Renal pelvis (tissue), 12 donors: Measurements from ENCODE around the gene FOXD4L6. TPM values are rescaled to one million over a fixed set of nuclear protein-coding genes. Genes with fewer than 3 reads are reported as not detected.
"Not testable (repeated sequence)": the region's sequence is repeated elsewhere in the genome, so short reads cannot be mapped to it uniquely, and the experiment has no call there.

Source experiments
- DNase-seq: peaks from one replicate; pipeline ENCODE4 v3.0.0-alpha.2; 2013
- long read RNA-seq, 16 experiments: transcript quantifications; one replicate each; lab custom pipeline, GENCODE V29; 2026
- polyA plus RNA-seq, 3 donors: library from polyadenylated mRNA; unstranded; fragments of 120-200 nt; gene quantifications; one replicate each; pipeline ENCODE4 v1.2.1, GENCODE V29; 2013; ENCODE audit not compliant: insufficient read length in 3 of 3

FOXD4L6 gene
- polyA plus RNA-seq: not detected
- long read RNA-seq, donor 1: 0 reads
- long read RNA-seq, donor 2: 0 reads
- long read RNA-seq, donor 3: 0 reads
- long read RNA-seq, donor 4: 0 reads
- long read RNA-seq, donor 5: 0 reads
- long read RNA-seq, donor 6: 0 reads
- long read RNA-seq, donor 7: 0 reads
- long read RNA-seq, donor 8: 0 reads
- long read RNA-seq, donor 9: 0 reads
- long read RNA-seq, donor 10: 0 reads
- long read RNA-seq, donor 11, partial matches to known transcripts: 0 of 1 reads
- long read RNA-seq, donor 11, other reads (novel, unspliced or antisense): 0 of 1 reads
- long read RNA-seq, donor 12: 0 reads
- long read RNA-seq, donor 13: 0 reads
- long read RNA-seq, donor 14: 0 reads
- long read RNA-seq, donor 15: 0 reads
- long read RNA-seq, donor 16: 0 reads

DNA sequence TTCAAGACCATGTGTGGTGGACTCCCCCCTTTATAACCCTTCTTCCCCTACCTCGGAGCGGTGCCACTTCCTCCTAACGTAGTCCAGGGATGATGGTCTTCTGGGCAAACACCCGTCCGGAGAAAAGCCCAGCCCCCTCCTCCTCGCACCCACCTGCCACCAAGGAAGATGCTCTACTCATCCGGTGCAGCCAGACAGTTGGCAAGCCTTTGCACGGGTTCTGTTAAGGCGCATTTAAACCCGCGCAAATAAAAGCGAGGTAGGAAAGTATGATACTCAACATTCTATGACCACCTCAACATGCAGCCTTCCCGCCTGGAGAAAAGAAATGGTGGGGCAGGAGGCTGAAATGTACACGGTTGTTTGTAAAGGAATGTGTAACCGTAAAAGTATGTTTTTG lies at the start of gene FOXD4L6:
Gene FOXD4L6 (minus strand): TSS at position 101 of the 400 bp plus-strand sequence. CDS start 298 bp downstream, outside the sequence.
- not testable (repeated sequence) for DNase-seq

DNA sequence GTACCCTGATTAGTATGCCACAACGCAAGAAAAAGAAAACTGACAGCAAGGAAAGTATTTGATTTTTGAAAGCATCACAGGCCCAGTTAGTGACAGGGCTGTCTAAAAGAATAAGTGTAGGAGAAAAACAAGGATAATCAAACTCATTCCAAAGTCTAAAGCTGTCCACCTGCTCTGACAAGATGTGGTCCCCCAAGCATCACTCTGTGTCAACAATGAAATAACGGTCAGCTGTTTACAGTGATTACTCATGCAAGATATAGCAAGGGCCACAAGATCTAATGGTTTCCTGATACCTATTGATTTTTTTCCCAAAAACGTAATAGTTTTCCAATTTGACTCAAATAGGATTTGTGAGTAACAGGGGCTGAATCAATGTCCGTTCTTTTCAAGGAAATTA lies 46.5 kb upstream of the FOXD4L6 start:
- not testable (repeated sequence) for DNase-seq

DNA sequence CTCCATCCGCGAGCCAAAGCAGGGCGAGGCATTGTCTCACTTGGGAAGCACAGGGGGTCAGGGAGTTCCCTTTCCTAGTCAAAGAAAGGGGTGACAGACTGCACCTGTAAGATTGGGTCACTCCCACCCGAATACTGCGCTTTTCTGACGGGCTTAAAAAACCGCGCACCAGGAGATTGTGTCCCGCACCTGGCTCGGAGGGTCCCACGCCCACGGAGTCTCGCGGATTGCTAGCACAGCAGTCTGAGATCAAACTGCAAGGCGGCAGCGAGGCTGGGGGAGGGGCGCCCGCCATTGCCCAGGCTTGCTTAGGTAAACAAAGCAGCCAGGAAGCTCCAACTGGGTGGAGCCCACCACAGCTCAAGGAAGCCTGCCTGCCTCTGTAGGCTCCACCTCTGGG lies 21.6 kb upstream of the FOXD4L6 start:
- DNase-seq: not testable (repeated sequence)

DNA sequence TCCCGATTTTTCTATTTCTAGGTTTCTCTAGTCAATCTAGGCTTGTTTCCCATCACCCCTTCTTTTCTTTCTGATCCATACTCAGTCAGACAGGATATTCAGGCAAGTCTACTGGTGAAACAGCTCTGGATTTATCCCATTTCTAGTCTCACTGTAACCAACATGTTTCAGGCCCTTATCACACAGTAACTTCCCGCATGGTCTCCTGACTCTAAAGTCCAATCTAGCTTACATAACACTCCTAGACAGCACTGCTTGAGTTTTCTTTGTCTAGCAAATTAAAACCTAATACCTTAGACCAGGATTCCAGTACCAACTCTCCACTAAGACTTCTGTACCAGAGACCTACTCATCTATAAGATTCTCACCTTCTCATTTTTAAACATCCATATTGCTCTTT lies 13.4 kb upstream of the FOXD4L6 start:
- DNase-seq: not testable (repeated sequence)

DNA sequence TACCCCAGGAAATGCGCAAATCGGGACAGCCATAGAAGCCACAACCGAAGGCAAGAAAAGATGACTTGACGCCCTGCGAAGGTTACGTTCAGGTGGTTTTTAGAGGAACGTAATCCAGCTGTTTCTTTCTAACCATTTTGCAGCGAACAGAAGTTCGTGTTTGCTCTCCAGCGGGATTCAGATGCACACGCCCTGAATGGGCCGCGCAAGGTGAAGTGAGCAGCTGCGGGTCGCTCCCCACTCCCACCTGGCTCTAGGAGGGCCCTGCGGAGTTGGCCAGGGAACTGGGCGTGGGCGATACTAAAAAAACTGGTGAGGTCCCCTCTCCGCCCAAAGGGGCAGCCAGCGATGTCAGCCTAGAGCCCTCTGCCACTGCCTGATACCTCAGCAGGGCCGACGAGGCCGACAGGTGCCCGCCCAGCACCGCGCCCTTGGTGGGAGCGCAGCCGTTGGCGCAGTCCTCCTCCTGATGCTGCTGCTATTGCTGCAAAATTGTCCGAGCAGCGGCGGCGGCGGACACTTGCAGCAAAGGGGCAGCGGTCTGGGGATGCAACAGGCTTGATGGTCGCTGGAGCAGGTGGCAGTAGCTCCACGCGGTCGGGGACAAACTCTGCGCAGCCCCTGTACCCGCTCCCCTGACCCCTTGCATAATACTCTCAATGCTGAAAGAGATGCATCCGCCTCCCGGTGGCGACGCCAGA lies 1.6 kb downstream of the FOXD4L6 start:
- not testable (repeated sequence) for DNase-seq

DNA sequence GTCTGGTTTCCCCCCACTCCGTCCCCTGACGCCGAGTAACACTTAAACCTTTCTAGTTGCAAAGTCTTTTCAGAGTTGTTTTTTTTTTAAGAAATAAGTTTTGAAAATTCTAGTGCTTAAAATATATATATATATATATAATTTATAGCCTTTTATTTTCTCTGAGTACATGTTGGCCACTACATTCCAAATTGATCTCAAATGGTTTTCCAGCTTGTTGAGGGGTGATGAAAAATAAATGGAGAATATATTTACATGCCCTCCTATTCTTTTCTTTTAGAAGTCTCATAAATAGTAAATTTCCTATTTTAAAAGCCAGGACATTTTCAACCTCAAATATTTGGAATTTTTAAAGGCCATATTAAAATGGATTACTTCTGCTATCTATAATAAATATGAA lies 2.5 kb downstream of the FOXD4L6 start:
- not testable (repeated sequence) for DNase-seq

DNA sequence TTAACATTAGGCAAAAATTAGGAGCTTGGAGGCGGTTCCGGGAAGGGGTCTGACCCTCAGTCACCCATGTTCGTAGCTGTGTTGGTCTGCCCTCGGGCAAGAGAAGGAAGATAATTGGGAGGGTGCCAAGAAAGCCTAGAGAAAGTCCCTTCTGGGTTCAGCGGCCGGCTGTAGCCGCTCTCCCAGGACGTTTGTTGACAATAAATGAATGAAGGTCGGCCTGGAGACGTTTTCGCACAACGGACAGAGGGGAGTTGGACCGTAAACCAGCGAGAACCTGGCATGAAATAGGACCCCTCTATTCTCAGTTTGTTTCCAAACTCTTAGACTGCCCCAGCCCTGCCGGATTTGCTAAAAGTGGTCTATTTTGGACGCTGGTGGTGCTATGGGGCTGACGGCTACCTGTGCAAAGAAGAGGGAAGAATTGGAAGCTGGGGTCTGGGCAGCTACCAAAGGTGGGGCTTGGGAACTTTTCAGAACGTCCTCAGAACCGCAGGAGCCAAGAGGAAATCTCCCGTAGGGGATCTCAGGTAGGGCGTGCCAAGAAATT lies 3.3 kb downstream of the FOXD4L6 start:
- DNase-seq: not testable (repeated sequence)

DNA sequence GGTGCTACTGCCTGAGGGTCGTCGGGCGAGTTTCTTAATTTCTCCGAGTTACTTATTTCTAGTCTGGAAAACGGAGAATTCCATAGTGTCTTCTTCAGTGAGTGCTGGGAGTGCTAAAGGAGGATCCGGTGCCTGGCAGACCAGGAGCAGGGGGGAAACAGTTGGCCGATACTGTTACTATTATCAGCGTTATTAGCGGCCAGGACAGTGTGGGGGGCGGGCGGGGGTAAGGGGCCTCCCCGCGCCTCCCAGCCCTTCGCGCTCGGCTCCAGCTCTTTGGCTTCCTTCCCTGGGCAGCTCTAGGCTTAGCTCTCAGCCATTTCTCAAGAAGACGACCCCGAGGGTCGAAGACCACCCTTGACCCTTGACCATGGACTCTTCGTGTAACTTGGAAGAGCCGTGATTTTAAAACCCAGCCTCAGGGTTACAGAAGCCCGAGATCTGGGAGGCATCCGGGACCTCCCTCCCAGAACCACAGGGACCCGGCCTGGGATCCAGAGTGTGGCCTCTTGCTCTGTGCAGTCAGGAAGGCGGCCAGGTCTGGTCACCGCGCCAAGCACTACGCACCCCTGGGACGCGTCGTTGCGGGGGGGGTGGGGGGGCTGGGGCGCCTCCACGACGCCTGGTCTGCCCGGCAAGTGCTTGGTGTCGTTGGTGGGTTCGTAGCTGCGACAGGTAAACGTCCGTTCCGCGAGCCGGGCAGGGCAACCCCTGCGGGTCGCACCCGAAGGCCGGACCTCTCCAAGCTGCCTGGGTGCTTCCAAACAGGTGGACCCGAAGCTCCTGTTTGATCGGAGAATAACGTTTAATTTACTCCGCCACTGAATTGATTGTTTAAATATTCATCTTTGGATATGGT lies 4.0 kb downstream of the FOXD4L6 start:
- not testable (repeated sequence) for DNase-seq

GRCh38 chr9:41123812-41124211 lies 4.7 kb downstream of the FOXD4L6 start:
- not testable (repeated sequence) for DNase-seq

DNA sequence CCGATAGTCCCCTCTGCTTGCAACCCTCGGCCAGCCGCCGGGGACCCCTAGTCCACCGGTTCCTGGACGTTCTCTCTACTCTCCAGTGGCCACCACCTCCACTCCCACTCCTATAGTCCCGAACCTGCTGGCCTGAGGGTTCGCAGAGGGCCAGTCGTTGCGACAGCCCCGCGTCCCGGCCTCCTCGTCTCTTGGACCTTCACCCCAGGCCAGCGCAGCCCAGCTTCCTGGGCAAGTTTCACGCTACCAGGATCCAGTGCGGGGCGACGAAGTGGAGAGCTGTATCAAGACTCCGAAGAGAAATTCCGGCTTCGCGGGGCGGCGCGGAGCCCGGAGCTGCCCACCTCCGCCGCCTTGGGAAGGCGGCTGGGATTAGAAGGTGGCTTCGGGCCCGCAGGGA lies 5.1 kb downstream of the FOXD4L6 start:
- not testable (repeated sequence) for DNase-seq

GRCh38 chr9:41120696-41121095 lies 7.8 kb downstream of the FOXD4L6 start:
- not testable (repeated sequence) for DNase-seq

- DNase-seq: not testable (repeated sequence)
Observed at GRCh38 chr9:41119719-41120118, 8.8 kb downstream of the FOXD4L6 start.

DNA sequence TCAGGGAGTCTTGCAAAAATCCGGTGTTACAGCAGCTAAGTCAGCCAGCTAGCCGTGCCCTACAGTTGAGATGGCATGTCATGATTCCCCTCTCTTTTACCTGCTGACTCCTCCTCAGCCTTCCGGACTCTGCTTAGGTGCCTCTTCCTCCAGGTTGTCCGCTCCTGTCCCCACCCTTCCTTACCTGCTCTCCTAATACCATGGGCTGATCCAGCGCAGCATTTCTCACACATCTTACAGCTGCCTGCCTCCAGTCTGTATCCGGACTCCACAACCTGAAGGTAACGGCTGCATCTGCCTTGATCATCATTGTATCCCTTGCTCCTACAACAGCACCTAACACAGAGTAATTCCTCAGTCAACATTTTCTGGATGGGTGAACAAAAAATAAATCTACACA lies 9.2 kb downstream of the FOXD4L6 start:
- DNase-seq: not testable (repeated sequence)

- DNase-seq: not testable (repeated sequence)
Observed at GRCh38 chr9:41113348-41113747, 15.1 kb downstream of the FOXD4L6 start.

GRCh38 chr9:41111414-41111813 lies 17.1 kb downstream of the FOXD4L6 start:
- not testable (repeated sequence) for DNase-seq

GRCh38 chr9:41110913-41111312 lies 17.6 kb downstream of the FOXD4L6 start:
- not testable (repeated sequence) for DNase-seq

GRCh38 chr9:41109253-41109652 lies 19.2 kb downstream of the FOXD4L6 start:
- DNase-seq: not testable (repeated sequence)

DNA sequence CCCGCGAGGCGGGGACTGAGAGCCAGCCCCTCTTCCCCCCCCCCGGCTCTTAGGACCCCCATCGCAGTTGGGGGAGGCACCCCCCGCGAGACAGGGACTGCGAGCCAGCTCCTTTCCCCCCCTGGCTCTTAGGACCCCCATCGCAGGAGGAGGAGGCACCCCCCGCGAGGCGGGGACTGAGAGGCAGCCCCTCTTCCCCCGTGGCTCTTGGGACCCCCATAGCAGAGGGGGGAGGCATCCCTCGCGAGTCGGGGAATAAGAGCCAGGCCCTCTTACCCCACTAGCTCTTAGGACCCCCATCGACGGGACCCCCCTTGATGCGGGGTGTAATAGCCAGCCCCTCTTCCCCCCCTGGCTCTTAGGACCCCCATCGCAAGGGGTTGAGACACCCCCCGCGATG lies 19.7 kb downstream of the FOXD4L6 start:
- not testable (repeated sequence) for DNase-seq

DNA sequence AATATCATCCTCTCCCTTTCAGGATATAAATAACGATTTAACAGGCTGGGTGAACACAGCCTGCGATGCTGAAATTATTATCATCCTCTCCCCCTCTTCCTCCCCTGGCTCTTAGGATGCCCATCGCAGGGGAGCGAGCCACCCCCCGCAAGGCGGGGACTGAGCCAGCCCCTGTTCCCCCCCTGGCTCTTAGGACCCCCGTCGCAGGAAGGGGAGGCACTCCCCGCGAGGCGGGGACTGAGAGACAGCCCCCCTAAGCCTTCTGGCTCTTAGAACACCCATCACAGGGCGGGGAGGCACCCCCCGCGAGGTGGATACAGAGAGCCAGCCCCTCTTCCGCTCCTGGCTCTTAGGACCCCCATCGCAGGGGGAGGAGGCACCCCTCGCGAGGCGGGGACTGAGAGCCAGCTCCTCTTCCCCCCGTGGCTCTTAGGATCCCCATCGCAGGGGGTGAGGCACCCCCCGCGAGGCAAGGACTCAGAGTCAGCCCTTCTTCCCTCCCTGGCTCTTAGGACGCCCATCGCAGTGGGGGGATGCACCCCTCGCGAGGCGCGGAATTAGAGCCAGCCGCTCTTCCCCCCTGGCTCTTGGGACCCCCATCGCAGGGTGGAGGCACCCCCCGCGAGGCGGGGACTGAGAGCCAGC lies 21.9 kb downstream of the FOXD4L6 start:
- DNase-seq: not testable (repeated sequence)

DNA sequence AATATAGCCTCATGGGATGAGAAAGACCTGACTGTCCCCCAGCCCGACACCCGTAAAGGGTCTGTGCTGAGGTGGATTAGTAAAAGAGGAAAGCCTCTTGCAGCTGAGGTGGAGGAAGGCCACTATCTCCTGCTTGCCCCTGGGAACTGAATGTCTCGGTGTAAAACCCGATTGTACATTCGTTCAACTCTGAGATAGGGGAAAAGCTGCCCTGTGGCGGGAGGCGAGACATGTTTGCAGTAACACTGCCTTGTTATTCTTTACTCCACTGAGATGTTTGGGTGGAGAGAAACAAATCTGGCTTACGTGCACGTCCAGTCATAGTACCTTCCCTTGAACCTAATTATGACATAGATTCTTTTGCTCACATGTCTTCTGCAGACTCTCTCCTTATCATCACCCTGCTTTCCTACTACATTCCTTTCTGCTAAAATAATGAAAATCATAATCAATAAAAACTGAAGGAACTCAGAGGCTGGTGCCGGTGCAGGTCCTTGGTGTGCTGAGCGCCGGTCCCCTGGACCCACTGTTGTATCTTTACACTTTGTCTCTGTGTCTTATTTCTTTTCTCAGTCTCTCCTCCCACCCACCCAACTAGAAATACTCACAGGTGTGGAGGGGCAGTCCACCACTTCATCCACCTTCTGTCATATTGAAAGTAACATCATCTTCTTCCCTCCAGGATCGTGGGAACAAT lies 22.8 kb downstream of the FOXD4L6 start:
- not testable (repeated sequence) for DNase-seq
